ENCODE measurements around the gene TUBB3. TPM values are rescaled to one million over a fixed set of nuclear protein-coding genes. Genes with fewer than 3 reads are reported as not detected.
"Not testable (repeated sequence)": the region's sequence is repeated elsewhere in the genome, so short reads cannot be mapped to it uniquely, and the experiment has no call there.

TUBB3 gene
- total RNA-seq, 1 donor = 299 TPM

DNA sequence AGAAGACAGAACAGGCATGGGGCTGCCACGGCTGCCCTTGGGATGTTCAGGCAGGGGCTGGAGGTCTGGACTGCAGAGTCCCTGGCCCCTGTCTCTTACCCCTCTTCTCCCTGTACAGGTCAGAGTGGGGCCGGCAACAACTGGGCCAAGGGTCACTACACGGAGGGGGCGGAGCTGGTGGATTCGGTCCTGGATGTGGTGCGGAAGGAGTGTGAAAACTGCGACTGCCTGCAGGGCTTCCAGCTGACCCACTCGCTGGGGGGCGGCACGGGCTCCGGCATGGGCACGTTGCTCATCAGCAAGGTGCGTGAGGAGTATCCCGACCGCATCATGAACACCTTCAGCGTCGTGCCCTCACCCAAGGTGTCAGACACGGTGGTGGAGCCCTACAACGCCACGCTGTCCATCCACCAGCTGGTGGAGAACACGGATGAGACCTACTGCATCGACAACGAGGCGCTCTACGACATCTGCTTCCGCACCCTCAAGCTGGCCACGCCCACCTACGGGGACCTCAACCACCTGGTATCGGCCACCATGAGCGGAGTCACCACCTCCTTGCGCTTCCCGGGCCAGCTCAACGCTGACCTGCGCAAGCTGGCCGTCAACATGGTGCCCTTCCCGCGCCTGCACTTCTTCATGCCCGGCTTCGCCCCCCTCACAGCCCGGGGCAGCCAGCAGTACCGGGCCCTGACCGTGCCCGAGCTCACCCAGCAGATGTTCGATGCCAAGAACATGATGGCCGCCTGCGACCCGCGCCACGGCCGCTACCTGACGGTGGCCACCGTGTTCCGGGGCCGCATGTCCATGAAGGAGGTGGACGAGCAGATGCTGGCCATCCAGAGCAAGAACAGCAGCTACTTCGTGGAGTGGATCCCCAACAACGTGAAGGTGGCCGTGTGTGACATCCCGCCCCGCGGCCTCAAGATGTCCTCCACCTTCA is 11.7 kb downstream of the TUBB3 start:
- DNase-seq (ENCODE audit: low read depth) = no peak
- H3K4me3 ChIP-seq (ENCODE audit: low read depth, low read length) = no peak overlapping the region
- TF ChIP-seq, protein P1, sequence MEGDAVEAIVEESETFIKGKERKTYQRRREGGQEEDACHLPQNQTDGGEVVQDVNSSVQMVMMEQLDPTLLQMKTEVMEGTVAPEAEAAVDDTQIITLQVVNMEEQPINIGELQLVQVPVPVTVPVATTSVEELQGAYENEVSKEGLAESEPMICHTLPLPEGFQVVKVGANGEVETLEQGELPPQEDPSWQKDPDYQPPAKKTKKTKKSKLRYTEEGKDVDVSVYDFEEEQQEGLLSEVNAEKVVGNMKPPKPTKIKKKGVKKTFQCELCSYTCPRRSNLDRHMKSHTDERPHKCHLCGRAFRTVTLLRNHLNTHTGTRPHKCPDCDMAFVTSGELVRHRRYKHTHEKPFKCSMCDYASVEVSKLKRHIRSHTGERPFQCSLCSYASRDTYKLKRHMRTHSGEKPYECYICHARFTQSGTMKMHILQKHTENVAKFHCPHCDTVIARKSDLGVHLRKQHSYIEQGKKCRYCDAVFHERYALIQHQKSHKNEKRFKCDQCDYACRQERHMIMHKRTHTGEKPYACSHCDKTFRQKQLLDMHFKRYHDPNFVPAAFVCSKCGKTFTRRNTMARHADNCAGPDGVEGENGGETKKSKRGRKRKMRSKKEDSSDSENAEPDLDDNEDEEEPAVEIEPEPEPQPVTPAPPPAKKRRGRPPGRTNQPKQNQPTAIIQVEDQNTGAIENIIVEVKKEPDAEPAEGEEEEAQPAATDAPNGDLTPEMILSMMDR (IDR thresholded peaks at IDR 0.05; ENCODE audit: insufficient read depth, low read length) = no peak

DNA sequence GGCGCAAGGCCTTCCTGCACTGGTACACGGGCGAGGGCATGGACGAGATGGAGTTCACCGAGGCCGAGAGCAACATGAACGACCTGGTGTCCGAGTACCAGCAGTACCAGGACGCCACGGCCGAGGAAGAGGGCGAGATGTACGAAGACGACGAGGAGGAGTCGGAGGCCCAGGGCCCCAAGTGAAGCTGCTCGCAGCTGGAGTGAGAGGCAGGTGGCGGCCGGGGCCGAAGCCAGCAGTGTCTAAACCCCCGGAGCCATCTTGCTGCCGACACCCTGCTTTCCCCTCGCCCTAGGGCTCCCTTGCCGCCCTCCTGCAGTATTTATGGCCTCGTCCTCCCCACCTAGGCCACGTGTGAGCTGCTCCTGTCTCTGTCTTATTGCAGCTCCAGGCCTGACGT is 12.5 kb downstream of the TUBB3 start:
- not testable (repeated sequence) for H3K4me3 ChIP-seq (ENCODE audit: low read depth, low read length); DNase-seq (ENCODE audit: low read depth)

DNA sequence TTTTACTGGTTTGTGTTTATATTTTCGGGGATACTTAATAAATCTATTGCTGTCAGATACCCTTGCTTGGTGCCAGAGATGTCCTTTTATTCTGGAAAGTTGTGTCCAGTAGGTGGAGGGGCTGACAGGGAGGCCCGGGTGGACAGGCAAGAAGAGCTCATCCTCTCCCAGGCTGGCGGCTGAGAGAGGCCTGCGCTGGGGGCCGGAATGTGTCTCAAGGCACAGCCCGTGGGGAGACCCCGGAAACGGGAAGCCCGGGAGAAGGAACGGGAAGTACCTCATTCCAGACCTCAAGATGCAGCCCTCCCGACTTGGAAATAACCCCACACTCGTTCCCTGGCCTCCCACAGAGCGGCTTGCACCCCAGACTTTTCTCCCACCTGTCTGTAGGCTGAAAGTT is 12.9 kb downstream of the TUBB3 start:
- H3K4me3 ChIP-seq (ENCODE audit: low read depth, low read length) = no peak overlapping the region
- TF ChIP-seq, protein P1 (IDR thresholded peaks at IDR 0.05; ENCODE audit: insufficient read depth, low read length) = no peak
- no peak for DNase-seq (ENCODE audit: low read depth)

DNA sequence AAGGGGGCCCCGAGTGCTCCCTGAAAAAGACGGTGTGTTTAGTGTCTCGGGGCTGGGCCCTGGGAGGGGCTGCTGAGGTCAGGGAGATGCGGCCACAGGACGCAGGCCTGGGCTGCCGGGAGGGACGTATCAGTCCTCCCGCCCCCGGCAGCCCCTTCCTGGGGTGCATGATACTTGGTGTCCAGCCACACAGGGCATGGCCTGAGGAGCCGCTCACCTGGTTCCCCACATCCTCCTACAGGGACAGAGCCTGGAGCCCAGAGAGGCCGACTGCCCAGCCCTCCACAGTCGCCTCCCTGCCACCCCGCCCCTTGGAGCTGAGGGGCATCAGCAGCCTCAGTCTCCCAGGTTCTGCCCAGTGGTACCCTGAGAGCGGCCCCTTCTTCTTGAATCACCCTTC is 13.4 kb downstream of the TUBB3 start:
- H3K4me3 ChIP-seq (ENCODE audit: low read depth, low read length) = no peak overlapping the region
- no peak for DNase-seq (ENCODE audit: low read depth)
- TF ChIP-seq, protein P1 (IDR thresholded peaks at IDR 0.05; ENCODE audit: insufficient read depth, low read length) = no peak

DNA sequence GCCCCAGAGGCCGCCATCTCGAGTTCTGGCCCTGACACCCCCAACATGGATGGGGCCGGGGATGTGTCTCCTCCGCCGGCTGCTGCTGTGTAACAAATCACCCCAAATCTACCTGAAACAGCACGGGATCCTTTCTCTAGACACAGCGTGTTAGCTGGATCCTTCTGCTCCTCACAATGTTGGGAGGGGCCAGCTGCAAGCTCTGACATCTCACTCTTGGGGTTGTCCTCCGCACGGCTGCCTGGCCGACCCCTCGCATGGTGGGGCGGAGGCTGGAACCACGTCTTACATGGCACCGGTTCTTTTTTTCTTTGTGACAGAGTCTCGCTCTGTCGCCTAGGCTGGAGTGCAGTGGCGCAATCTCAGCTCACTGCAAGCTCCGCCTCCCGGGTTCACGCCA is 13.8 kb downstream of the TUBB3 start:
- TF ChIP-seq, protein P1 (IDR thresholded peaks at IDR 0.05; ENCODE audit: insufficient read depth, low read length) = no peak
- DNase-seq (ENCODE audit: low read depth) = no peak
- no peak overlapping the region for H3K4me3 ChIP-seq (ENCODE audit: low read depth, low read length)

DNA sequence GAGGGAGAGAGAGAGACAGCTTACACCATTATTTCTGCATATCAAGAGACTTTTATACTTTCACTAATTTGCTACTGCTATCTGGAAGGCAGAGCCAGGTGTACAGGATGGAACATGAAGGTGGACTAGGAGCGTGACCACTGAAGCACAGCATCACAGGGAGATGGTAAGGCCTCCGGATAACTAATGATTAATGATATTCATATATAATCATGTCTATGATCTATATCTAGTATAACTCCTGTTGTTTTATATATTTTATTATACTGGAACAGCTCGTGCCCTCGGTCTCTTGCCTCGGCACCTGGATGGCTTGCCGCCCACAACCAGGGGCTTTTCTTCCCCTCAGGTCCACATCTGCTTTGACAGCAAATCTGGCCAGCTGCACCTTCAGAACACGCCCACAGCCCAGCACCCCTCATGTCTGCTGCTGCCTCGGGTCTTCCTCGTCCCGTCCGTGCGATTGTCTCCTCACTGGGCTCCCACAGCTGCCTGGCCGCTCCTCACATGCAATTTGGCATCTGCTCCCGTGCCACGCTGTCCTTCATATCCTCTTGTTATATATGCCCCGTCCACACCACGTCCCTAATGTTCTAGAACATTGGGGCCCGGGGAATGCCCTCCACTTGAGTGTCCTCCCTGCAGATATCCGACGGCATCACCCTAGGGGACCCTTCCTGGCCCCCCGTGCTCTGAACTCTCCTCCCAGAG is 15.2 kb downstream of the TUBB3 start:
- no peak overlapping the region for H3K4me3 ChIP-seq (ENCODE audit: low read depth, low read length)
- DNase-seq (ENCODE audit: low read depth) = no peak
- TF ChIP-seq, protein P1 (IDR thresholded peaks at IDR 0.05; ENCODE audit: insufficient read depth, low read length) = no peak

DNA sequence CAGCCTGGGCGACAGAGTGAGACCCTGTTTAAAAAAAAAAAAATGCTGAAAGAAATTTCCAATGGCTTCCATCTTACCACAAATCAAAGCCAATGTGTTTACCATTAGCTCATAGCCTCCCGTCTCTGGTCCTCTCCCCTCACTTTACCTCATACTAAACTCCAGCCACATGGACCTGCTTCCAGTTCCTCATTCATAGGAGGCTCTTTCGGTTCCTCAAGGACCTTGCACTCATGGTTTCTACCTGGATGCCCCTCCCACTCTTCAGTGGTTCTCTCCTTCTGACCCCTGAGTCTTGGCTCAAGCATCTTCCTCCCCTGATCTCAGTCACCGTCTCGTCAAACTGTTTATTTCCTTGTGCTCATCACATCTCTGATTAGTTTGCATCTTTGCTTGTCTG is 21.6 kb downstream of the TUBB3 start:
- H3K4me3 ChIP-seq (ENCODE audit: low read depth, low read length) = no peak overlapping the region
- DNase-seq (ENCODE audit: low read depth) = no peak
- TF ChIP-seq, protein P1 (IDR thresholded peaks at IDR 0.05; ENCODE audit: insufficient read depth, low read length) = no peak
